ENCODE data around the gene GSDME. TPM values are rescaled to one million over a fixed set of nuclear protein-coding genes. Genes with fewer than 3 reads are reported as not detected.
A peak's percentile ranks its signal among the peaks of the same experiment; 100 is the strongest.

The GSDME gene
- polyA plus RNA-seq, 4 donors: 12.4 to 15.3 (median 14.8) TPM

- DNase-seq (ENCODE audit: low read depth in 4 of 4, low spot score in 3 of 4): no peak
Measured at GRCh38 chr7:24707988-24708615, 49.2 kb downstream of the GSDME start.

- no peak for DNase-seq (ENCODE audit: low read depth in 4 of 4, low spot score in 3 of 4)
Measured at GRCh38 chr7:24706211-24707170, 50.8 kb downstream of the GSDME start.

GRCh38 chr7:24705461-24705954 lies 51.8 kb downstream of the GSDME start:
- no peak for DNase-seq (ENCODE audit: low read depth in 4 of 4, low spot score in 3 of 4)

- DNase-seq (ENCODE audit: low read depth in 4 of 4, low spot score in 3 of 4): no peak
Measured at GRCh38 chr7:24704311-24704710, 53.0 kb downstream of the GSDME start.

- no peak for DNase-seq (ENCODE audit: low read depth in 4 of 4, low spot score in 3 of 4)
Measured at GRCh38 chr7:24703296-24703695, 54.0 kb downstream of the GSDME start.

- no peak for DNase-seq (ENCODE audit: low read depth in 4 of 4, low spot score in 3 of 4)
Measured at GRCh38 chr7:24702755-24703154, 54.5 kb downstream of the GSDME start.

GRCh38 chr7:24701261-24702235 lies 55.7 kb downstream of the GSDME start:
- no peak for DNase-seq (ENCODE audit: low read depth in 4 of 4, low spot score in 3 of 4)

- no peak for DNase-seq (ENCODE audit: low read depth in 4 of 4, low spot score in 3 of 4)
Measured at GRCh38 chr7:24700521-24701260, 56.6 kb downstream of the GSDME start.

GRCh38 chr7:24698531-24699266 lies 58.6 kb downstream of the GSDME start:
- DNase-seq (ENCODE audit: low read depth in 4 of 4, low spot score in 3 of 4): no peak

- DNase-seq (ENCODE audit: low read depth in 4 of 4, low spot score in 3 of 4): no peak
Measured at GRCh38 chr7:24697416-24697815, 59.8 kb downstream of the GSDME start.

GRCh38 chr7:24692592-24692991 lies 64.7 kb downstream of the GSDME start:
- DNase-seq (ENCODE audit: low read depth in 4 of 4, low spot score in 3 of 4): no peak

- DNase-seq (ENCODE audit: low read depth in 4 of 4, low spot score in 3 of 4): no peak
Measured at GRCh38 chr7:24690251-24690650, 67.0 kb downstream of the GSDME start.

- DNase-seq (ENCODE audit: low read depth in 4 of 4, low spot score in 3 of 4): no peak
Measured at GRCh38 chr7:24685708-24686107, 71.6 kb downstream of the GSDME start.

- DNase-seq (ENCODE audit: low read depth in 4 of 4, low spot score in 3 of 4): no peak
Measured at GRCh38 chr7:24670782-24671181, 86.5 kb downstream of the GSDME start.

- no peak for DNase-seq (ENCODE audit: low read depth in 4 of 4, low spot score in 3 of 4)
Measured at GRCh38 chr7:24669971-24670591, 87.2 kb downstream of the GSDME start.

GRCh38 chr7:24668927-24669635 lies 88.2 kb downstream of the GSDME start:
- no peak for DNase-seq (ENCODE audit: low read depth in 4 of 4, low spot score in 3 of 4)

- peak; percentile 6 to 47 (median 26) for DNase-seq (ENCODE audit: low read depth in 4 of 4, low spot score in 3 of 4)
Measured at GRCh38 chr7:24665564-24666294, 91.5 kb downstream of the GSDME start.
